ENCODE data around the gene APOL3.
"Not testable (repeated sequence)": the region's sequence is repeated elsewhere in the genome, so short reads cannot be mapped to it uniquely, and the experiment has no call there.

The APOL3 gene

GRCh38 chr22:36201630-36202319, 41.2 kb upstream of the APOL3 start, which contains the start of gene APOL4:
TSS of gene APOL4 (minus strand) at chr22:36201809. CDS start at chr22:36201734, 75 bp downstream.
- Histone ChIP-seq H3K36me3 (ENCODE audit: insufficient read depth, low read length) (no peaks in the 10 kb centered on the region), H3K4me3 (ENCODE audit: low read length, poor library complexity, severe bottlenecking) (no peak within 1 kb of the TSS), H3K9ac (ENCODE audit: low read depth, low read length, poor library complexity, severe bottlenecking) (no peak within 1 kb of the TSS), H3F3A (ENCODE audit: low read depth) (no peaks in the 10 kb centered on the region), H3K27me3 (ENCODE audit: insufficient read depth, low read length, poor library complexity, severe bottlenecking) (no peaks in the 10 kb centered on the region), H4K20me1 (ENCODE audit: insufficient read depth, low read length, poor library complexity, severe bottlenecking) (no peaks in the 10 kb centered on the region), H3K4me2 (ENCODE audit: low read depth, low read length, poor library complexity, severe bottlenecking) (no peak within 1 kb of the TSS), H3K79me2 (ENCODE audit: insufficient read depth, low read length) (no peaks in the 10 kb centered on the region), H3K9me3 (ENCODE audit: insufficient read depth, low read depth, low read length) (no peaks in the 10 kb centered on the region), H3K9me2 (replicated peaks; ENCODE audit: low read depth, low read length) (no peaks in the 10 kb centered on the region), H2AFZ (ENCODE audit: low read length) (no peak within 1 kb of the TSS; the same call in 1 of the 2 replicates), H3K4me1 (ENCODE audit: insufficient read depth, low read length, poor library complexity, severe bottlenecking) (peaks cover 12% of the 10 kb centered on the region)
- no peak for TF ChIP-seq EZH2phosphoT487 (IDR thresholded peaks at IDR 0.05; ENCODE audit: borderline replicate concordance)
- TF ChIP-seq, protein P1, sequence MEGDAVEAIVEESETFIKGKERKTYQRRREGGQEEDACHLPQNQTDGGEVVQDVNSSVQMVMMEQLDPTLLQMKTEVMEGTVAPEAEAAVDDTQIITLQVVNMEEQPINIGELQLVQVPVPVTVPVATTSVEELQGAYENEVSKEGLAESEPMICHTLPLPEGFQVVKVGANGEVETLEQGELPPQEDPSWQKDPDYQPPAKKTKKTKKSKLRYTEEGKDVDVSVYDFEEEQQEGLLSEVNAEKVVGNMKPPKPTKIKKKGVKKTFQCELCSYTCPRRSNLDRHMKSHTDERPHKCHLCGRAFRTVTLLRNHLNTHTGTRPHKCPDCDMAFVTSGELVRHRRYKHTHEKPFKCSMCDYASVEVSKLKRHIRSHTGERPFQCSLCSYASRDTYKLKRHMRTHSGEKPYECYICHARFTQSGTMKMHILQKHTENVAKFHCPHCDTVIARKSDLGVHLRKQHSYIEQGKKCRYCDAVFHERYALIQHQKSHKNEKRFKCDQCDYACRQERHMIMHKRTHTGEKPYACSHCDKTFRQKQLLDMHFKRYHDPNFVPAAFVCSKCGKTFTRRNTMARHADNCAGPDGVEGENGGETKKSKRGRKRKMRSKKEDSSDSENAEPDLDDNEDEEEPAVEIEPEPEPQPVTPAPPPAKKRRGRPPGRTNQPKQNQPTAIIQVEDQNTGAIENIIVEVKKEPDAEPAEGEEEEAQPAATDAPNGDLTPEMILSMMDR (conservative IDR thresholded peaks at IDR 0.05; ENCODE audit: low read length) = no peak

DNA sequence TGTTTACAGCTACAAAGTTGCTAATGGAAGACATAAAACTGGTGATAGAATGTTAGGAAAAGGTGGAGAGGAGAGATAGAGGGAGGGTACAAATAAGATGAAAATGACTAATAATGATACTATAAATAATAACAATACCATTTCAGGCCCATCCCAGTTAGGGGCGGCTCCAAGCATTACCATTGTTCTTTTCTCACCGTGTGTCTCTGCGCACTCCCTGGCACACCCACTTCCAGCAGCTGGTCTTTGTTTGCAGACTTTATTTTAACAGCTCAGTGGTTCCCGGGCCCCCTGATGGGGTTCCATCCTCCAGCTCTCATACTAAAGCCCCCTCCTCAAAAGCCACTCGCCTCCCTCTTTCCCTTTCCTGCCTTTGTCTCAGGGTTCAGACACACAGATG, 40.5 kb upstream of the APOL3 start:
- not testable (repeated sequence) for H3K4me3 ChIP-seq (ENCODE audit: low read length, poor library complexity, severe bottlenecking); H2AFZ ChIP-seq (ENCODE audit: low read length); H3K36me3 ChIP-seq (ENCODE audit: insufficient read depth, low read length); H4K20me1 ChIP-seq (ENCODE audit: insufficient read depth, low read length, poor library complexity, severe bottlenecking); H3K79me2 ChIP-seq (ENCODE audit: insufficient read depth, low read length); H3K9me2 ChIP-seq (replicated peaks; ENCODE audit: low read depth, low read length); H3K4me2 ChIP-seq (ENCODE audit: low read depth, low read length, poor library complexity, severe bottlenecking); H3K9me3 ChIP-seq (ENCODE audit: insufficient read depth, low read depth, low read length); H3F3A ChIP-seq (ENCODE audit: low read depth); H3K27me3 ChIP-seq (ENCODE audit: insufficient read depth, low read length, poor library complexity, severe bottlenecking); H3K9ac ChIP-seq (ENCODE audit: low read depth, low read length, poor library complexity, severe bottlenecking)
- peaks cover 15% of the 10 kb centered on the region for H3K4me1 ChIP-seq (ENCODE audit: insufficient read depth, low read length, poor library complexity, severe bottlenecking)

GRCh38 chr22:36199001-36199551, 38.5 kb upstream of the APOL3 start:
- no peaks in the 10 kb centered on the region for H4K20me1 ChIP-seq (ENCODE audit: insufficient read depth, low read length, poor library complexity, severe bottlenecking)
- H2AFZ ChIP-seq (ENCODE audit: low read length) = no peak overlapping the region
- H3K4me2 ChIP-seq (ENCODE audit: low read depth, low read length, poor library complexity, severe bottlenecking) = no peak overlapping the region
- TF ChIP-seq EZH2phosphoT487 (IDR thresholded peaks at IDR 0.05; ENCODE audit: borderline replicate concordance) = no peak
- TF ChIP-seq, protein P1 (conservative IDR thresholded peaks at IDR 0.05; ENCODE audit: low read length) = 0 out of 2 replicates have a peak, but pooled peaks have one; percentile 13
- H3K9me3 ChIP-seq (ENCODE audit: insufficient read depth, low read depth, low read length) = no peaks in the 10 kb centered on the region
- H3K4me1 ChIP-seq (ENCODE audit: insufficient read depth, low read length, poor library complexity, severe bottlenecking) = peaks cover 20% of the 10 kb centered on the region
- 0 out of 2 replicates have a peak, but pooled peaks cover 4% of the 10 kb centered on the region for H3F3A ChIP-seq (ENCODE audit: low read depth)
- H3K27me3 ChIP-seq (ENCODE audit: insufficient read depth, low read length, poor library complexity, severe bottlenecking) = no peaks in the 10 kb centered on the region
- H3K9ac ChIP-seq (ENCODE audit: low read depth, low read length, poor library complexity, severe bottlenecking) = no peak overlapping the region
- no peak overlapping the region for H3K4me3 ChIP-seq (ENCODE audit: low read length, poor library complexity, severe bottlenecking)
- H3K79me2 ChIP-seq (ENCODE audit: insufficient read depth, low read length) = no peaks in the 10 kb centered on the region
- H3K36me3 ChIP-seq (ENCODE audit: insufficient read depth, low read length) = no peaks in the 10 kb centered on the region
- no peaks in the 10 kb centered on the region for H3K9me2 ChIP-seq (replicated peaks; ENCODE audit: low read depth, low read length)
